Testis (tissue), 2 donors: Measurements from ENCODE around the gene MALAT1.

Experiments used
- POLR2A ChIP-seq: fragments of 450-650 bp; IDR thresholded peaks from one replicate; pipeline ENCODE4 v1.6.1; 2017; ENCODE audit warnings: antibody characterized with exemption, mild to moderate bottlenecking, moderate library complexity
- TF ChIP-seq, protein P1 (sequence below), 3 experiments: fragments of 450-650 bp in 2 of 3; fragments of 200-600 bp in 1 of 3; sonication (generic) in 1 of 3; IDR thresholded peaks; one replicate each; pipeline ENCODE4 v1.5.1; 2016 to 2019; ENCODE audit warnings: antibody characterized with exemption in 3 of 3, mild to moderate bottlenecking in 2 of 3, moderate library complexity in 1 of 3

GRCh38 chr11:65540290-65541092 lies 41.6 kb downstream of the MALAT1 start:
- TF ChIP-seq, protein P1, sequence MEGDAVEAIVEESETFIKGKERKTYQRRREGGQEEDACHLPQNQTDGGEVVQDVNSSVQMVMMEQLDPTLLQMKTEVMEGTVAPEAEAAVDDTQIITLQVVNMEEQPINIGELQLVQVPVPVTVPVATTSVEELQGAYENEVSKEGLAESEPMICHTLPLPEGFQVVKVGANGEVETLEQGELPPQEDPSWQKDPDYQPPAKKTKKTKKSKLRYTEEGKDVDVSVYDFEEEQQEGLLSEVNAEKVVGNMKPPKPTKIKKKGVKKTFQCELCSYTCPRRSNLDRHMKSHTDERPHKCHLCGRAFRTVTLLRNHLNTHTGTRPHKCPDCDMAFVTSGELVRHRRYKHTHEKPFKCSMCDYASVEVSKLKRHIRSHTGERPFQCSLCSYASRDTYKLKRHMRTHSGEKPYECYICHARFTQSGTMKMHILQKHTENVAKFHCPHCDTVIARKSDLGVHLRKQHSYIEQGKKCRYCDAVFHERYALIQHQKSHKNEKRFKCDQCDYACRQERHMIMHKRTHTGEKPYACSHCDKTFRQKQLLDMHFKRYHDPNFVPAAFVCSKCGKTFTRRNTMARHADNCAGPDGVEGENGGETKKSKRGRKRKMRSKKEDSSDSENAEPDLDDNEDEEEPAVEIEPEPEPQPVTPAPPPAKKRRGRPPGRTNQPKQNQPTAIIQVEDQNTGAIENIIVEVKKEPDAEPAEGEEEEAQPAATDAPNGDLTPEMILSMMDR (IDR thresholded peaks at IDR 0.05) = peak; percentile 70 to 91 (median 80)
- no peak for TF ChIP-seq POLR2A
